GM12878 (cell line): ENCODE results near the gene SRRD. TPM values are rescaled to one million over a fixed set of nuclear protein-coding genes. Genes with fewer than 3 reads are reported as not detected.

Experiments used
- ATAC-seq: fragments of 200-7000 bp; cut with Tn5 transposase; 3 replicates; pipeline ENCODE4 v1.9.1; 2020; ENCODE audit warnings: mild to moderate bottlenecking, moderate library complexity
- BruUV-seq: library from RNA; stranded (reverse); fragments of 400-500 nt; replicated peaks from 2 replicates; lab custom pipeline; 2021; lab: Mats Ljungman, UMichigan
- CTCF ChIA-PET: fragments of 300-600 bp; sonication (Branson Sonifier 250); formaldehyde crosslinking; extraction: SDS; loops from one replicate; lab custom pipeline; 2021; ENCODE audit warnings: inconsistent platforms; lab: Yijun Ruan, JAX
- POLR2A ChIA-PET: fragments of 350-600 bp; formaldehyde crosslinking; extraction: SDS; loops from one replicate; lab custom pipeline; 2021; ENCODE audit warnings: inconsistent platforms; lab: Charles Lee
- RAD21 ChIA-PET: fragments of 300-600 bp; sonication (Branson Sonifier 250); formaldehyde crosslinking; loops from one replicate; lab custom pipeline; 2023; ENCODE audit warnings: antibody characterized with exemption; ENCODE audit not compliant: unreplicated experiment; lab: Charles Lee
- SMC1A ChIA-PET: fragments of 300-600 bp; sonication (Branson Sonifier 250); formaldehyde crosslinking; loops from one replicate; lab custom pipeline; 2023; ENCODE audit not compliant: unreplicated experiment, uncharacterized antibody; lab: Charles Lee
- DNase-seq: peaks from one replicate; pipeline ENCODE4 v3.0.0-alpha.2; 2011; ENCODE audit warnings: low read depth, low spot score
- FAIRE-seq: peaks from 3 replicates; lab custom pipeline; 2011; peaks lifted over from hg19 to GRCh38; lab: Jason Lieb, UNC
- H2AFZ ChIP-seq: 2 replicates; pipeline ENCODE4 v1.6.0; 2011; ENCODE audit warnings: low read depth, low read length, control low read depth; ENCODE audit not compliant: control insufficient read depth
- H3K27ac ChIP-seq: 2 replicates; pipeline ENCODE4 v1.5.1; 2011; ENCODE audit warnings: control low read depth; ENCODE audit not compliant: control insufficient read depth, insufficient read depth
- H3K27me3 ChIP-seq, 2 experiments: replicated peaks in 1 of 2; 2 replicates each; pipeline versions ENCODE4 v1.6.0 to v1.6.1; 2011; ENCODE audit warnings: low read length in 1 of 2; ENCODE audit not compliant: control insufficient read depth in 2 of 2, insufficient read depth in 2 of 2
- H3K36me3 ChIP-seq, 2 experiments: 2 replicates each; pipeline ENCODE4 v1.5.1; 2011; ENCODE audit warnings: low read length in 1 of 2; ENCODE audit not compliant: control insufficient read depth in 2 of 2, insufficient read depth in 2 of 2
- H3K4me1 ChIP-seq: 2 replicates; pipeline ENCODE4 v1.6.1; 2011; ENCODE audit warnings: mild to moderate bottlenecking, low read length, moderate library complexity, mixed read lengths; ENCODE audit not compliant: control insufficient read depth, insufficient read depth
- H3K4me2 ChIP-seq: 2 replicates; pipeline ENCODE4 v1.6.0; 2011; ENCODE audit warnings: control low read depth; ENCODE audit not compliant: control insufficient read depth, insufficient read depth
- H3K4me3 ChIP-seq: fragments of 200-600 bp; sonication (generic); 2 replicates; pipeline ENCODE4 v1.5.1; 2016
- H3K79me2 ChIP-seq: 2 replicates; pipeline ENCODE4 v1.6.0; 2011; ENCODE audit warnings: low read length; ENCODE audit not compliant: control insufficient read depth, insufficient read depth
- H3K9ac ChIP-seq: 2 replicates; pipeline ENCODE4 v1.8.0; 2011; ENCODE audit warnings: low read length, control low read depth, mixed read lengths; ENCODE audit not compliant: control insufficient read depth, insufficient read depth
- H3K9me3 ChIP-seq: replicated peaks from 3 replicates; pipeline ENCODE4 v1.5.1; 2011; ENCODE audit warnings: mild to moderate bottlenecking, low read length; ENCODE audit not compliant: control insufficient read depth, insufficient read depth
- H4K20me1 ChIP-seq: 2 replicates; pipeline ENCODE4 v1.6.0; 2011; ENCODE audit not compliant: control insufficient read depth, insufficient read depth
- ATF2 ChIP-seq: IDR thresholded peaks from 2 replicates; pipeline ENCODE4 v1.6.1; 2012; ENCODE audit warnings: low read length, inconsistent platforms
- BHLHE40 ChIP-seq, 2 experiments: fragments of 450-650 bp in 1 of 2; IDR thresholded peaks; 2 replicates each; pipeline ENCODE4 v1.6.1; 2011 to 2017; ENCODE audit warnings: low read depth in 2 of 2, borderline replicate concordance in 1 of 2, improper control_type of control experiment in 1 of 2, low read length in 1 of 2, mild to moderate bottlenecking in 1 of 2
- CEBPZ ChIP-seq: fragments of 150-350 bp; IDR thresholded peaks from 2 replicates; pipeline ENCODE4 v1.6.1; 2016; ENCODE audit warnings: low read depth, low read length
- E4F1 ChIP-seq: fragments of 450-650 bp; IDR thresholded peaks from 2 replicates; pipeline ENCODE4 v1.6.1; 2018; ENCODE audit warnings: borderline replicate concordance, mild to moderate bottlenecking; ENCODE audit not compliant: partially characterized antibody
- ETV6 ChIP-seq, 2 experiments: fragments of 450-650 bp in 1 of 2; IDR thresholded peaks in 1 of 2; conservative IDR thresholded peaks in 1 of 2; 2 replicates each; pipeline ENCODE4 v1.6.1; 2014; ENCODE audit warnings: antibody characterized with exemption in 1 of 2, borderline replicate concordance in 1 of 2, low read depth in 1 of 2, mild to moderate bottlenecking in 1 of 2, moderate library complexity in 1 of 2
- HDAC6 ChIP-seq: fragments of 200-600 bp; sonication (generic); IDR thresholded peaks from one replicate; pipeline ENCODE4 v1.8.0; 2017; ENCODE audit warnings: antibody characterized with exemption; ENCODE audit not compliant: unreplicated experiment
- HSF1 ChIP-seq: fragments of 150-350 bp; IDR thresholded peaks from 2 replicates; pipeline ENCODE4 v1.6.1; 2014; ENCODE audit warnings: mild to moderate bottlenecking, low read depth, low read length
- IKZF1 ChIP-seq: fragments of 450-650 bp; conservative IDR thresholded peaks from 2 replicates; pipeline ENCODE4 v1.6.1; 2017; ENCODE audit warnings: antibody characterized with exemption, mild to moderate bottlenecking
- JUND ChIP-seq: IDR thresholded peaks from 2 replicates; pipeline ENCODE4 v1.6.1; 2012; ENCODE audit warnings: low read depth, mild to moderate bottlenecking, low read length, improper control_type of control experiment, moderate library complexity
- SMAD1 ChIP-seq: fragments of 450-650 bp; IDR thresholded peaks from 2 replicates; pipeline ENCODE4 v1.6.1; 2018; ENCODE audit warnings: mild to moderate bottlenecking, low read depth; ENCODE audit not compliant: partially characterized antibody
- SP1 ChIP-seq: IDR thresholded peaks from one replicate; pipeline ENCODE4 v1.6.1; 2011; ENCODE audit warnings: low read depth, low read length
- SREBF1 ChIP-seq: IDR thresholded peaks from 2 replicates; pipeline ENCODE4 v1.6.1; 2012; ENCODE audit warnings: mild to moderate bottlenecking, low read length
- SREBF2 ChIP-seq: IDR thresholded peaks from 2 replicates; pipeline ENCODE4 v1.6.1; 2012; ENCODE audit warnings: mild to moderate bottlenecking, low read length
- STAT3 ChIP-seq: IDR thresholded peaks from 2 replicates; pipeline ENCODE4 v1.6.1; 2011; ENCODE audit warnings: low read depth, low read length, improper control_type of control experiment
- WGBS: methylation state at CpG from one replicate; pipeline ENCODE4 v1.1.6; 2016; ENCODE audit warnings: low lambda C conversion rate; ENCODE audit not compliant: insufficient replicate concordance, insufficient coverage; ENCODE audit errors: missing lambda C conversion rate; 5-methylcytosine and 5-hydroxymethylcytosine counted together
- in situ Hi-C: fragments of 300-500 bp; cut with MboI; formaldehyde crosslinking; loops from 9 replicates; pipeline ENCODE4 v1.14.3; 2018; ENCODE audit warnings: mixed read lengths
- intact Hi-C: fragments of 100-400 bp; cut with micrococcal nuclease; formaldehyde crosslinking; loops from one replicate; pipeline ENCODE4 v1.14.2; 2022; ENCODE audit not compliant: unreplicated experiment
- polyA plus RNA-seq, 11 experiments: library from polyadenylated mRNA; depleted of rRNA in 4 of 11; unstranded in 6 of 11; stranded (reverse) in 5 of 11; fragments of >200 nt; fragmentation: Nextera tagmentation in 4 of 11; fragmentation: Illumina TruSeq in 1 of 11; extraction: Ambion mirVana in 4 of 11; extraction: Trizol in 1 of 11; gene quantifications; 1 replicate in 1 of 11; 2 replicates in 10 of 11; pipeline versions ENCODE4 v1.2.1 to v1.2.3, GENCODE V29; 2011 to 2016; ENCODE audit warnings: inconsistent platforms in 2 of 11, missing spikeins in 2 of 11, low read depth in 1 of 11
- total RNA-seq, 4 experiments: library from RNA; depleted of rRNA in 3 of 4; stranded (reverse); fragments of >200 nt in 3 of 4; fragmentation: Illumina TruSeq in 1 of 4; extraction: Trizol in 1 of 4; gene quantifications; 2 replicates each; pipeline versions ENCODE4 v1.2.1 to v1.2.3, GENCODE V29; 2013 to 2021

Gene SRRD
- total and polyA plus RNA-seq, 10 of the 15 experiments (the other 5 are each of a cell fraction or from before 2014, with no cell fraction given) = 4.1 to 50.6 (median 27.5) TPM

GRCh38 chr22:26457661-26458272 lies 25.9 kb upstream of the SRRD start:
- Histone ChIP-seq H3K27me3 (no peaks in the 10 kb centered on the region), H3K36me3 (peaks cover 14 to 25% of the 10 kb centered on the region in 2 experiments), H3K9ac (no peak overlapping the region), H4K20me1 (no peaks in the 10 kb centered on the region), H3K4me3 (no peak overlapping the region), H3K79me2 (peaks cover 5% of the 10 kb centered on the region), H2AFZ (no peak overlapping the region), H3K9me3 (no peaks in the 10 kb centered on the region), H3K4me1 (no peaks in the 10 kb centered on the region), H3K4me2 (no peak overlapping the region), H3K27ac (no peak overlapping the region)
- TF ChIP-seq E4F1 (no peak), SREBF2 (no peak), HDAC6 (no peak), SMAD1 (no peak), CEBPZ (no peak), ETV6 (conservative IDR thresholded peaks at IDR 0.05 in 1 of 2, IDR thresholded peaks at IDR 0.05 in 1 of 2; ENCODE audit: borderline replicate concordance in 1 of 2, low read depth in 1 of 2) (no peak), JUND (no peak), STAT3 (no peak), BHLHE40 (IDR thresholded peaks at IDR 0.05; ENCODE audit: borderline replicate concordance in 1 of 2, low read depth in 2 of 2, low read length in 1 of 2) (no peak), HSF1 (no peak), IKZF1 (no peak), SP1 (no peak), SREBF1 (no peak), ATF2 (no peak)
- no peak for DNase-seq
- in situ Hi-C loops (no loop called here), intact Hi-C loops (no loop called here)
- no peak for ATAC-seq
- ChIA-PET SMC1A (no interaction called here), POLR2A (no interaction called here), RAD21 (interaction anchor here (0.8 kb wide), 1 partner anchor 55 kb away, joined by 3 read pairs; no protein-coding TSS in a partner anchor), CTCF (interaction anchor here (1.1 kb wide), 1 partner anchor 62 kb away, joined by 3 read pairs; no protein-coding TSS in a partner anchor)
- BruUV-seq = no TSS peak
- WGBS = 96% methylated on average over 26 of the region's 26 CpGs
- FAIRE-seq = no peak
